ENCODE measurements around the gene SERPINA12. TPM values are rescaled to one million over a fixed set of nuclear protein-coding genes. Genes with fewer than 3 reads are reported as not detected.

Gene SERPINA12
- polyA plus RNA-seq, 1 donor = not detected

DNA sequence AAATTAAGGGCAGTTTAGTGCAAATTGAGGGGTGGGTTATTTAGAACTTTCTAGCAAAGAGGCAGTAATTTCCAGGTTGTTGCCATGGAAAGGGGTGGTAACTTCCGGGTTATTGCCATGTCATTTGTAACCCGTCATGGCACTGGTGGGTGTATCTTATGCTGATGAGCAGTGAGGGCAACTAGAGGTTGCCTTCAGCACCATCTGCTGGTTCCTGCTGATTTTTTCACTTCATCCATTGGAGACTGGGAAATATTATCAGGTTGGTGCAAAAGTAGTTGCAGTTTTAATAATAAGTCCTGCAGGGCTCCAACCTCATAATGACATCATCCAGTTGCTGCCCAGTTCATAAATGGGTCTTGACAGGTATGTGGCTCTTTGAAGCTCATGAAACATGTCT is 27.6 kb upstream of the SERPINA12 start:
- Histone ChIP-seq H3K27ac (ENCODE audit: low read length) (no peak overlapping the region), H3K4me1 (ENCODE audit: control insufficient read depth, insufficient read depth, low read length) (peaks cover 12% of the 10 kb centered on the region), H3K9me3 (ENCODE audit: control insufficient read depth, low read depth, low read length) (no peaks in the 10 kb centered on the region), H3K4me3 (ENCODE audit: low read length) (no peak overlapping the region), H3K27me3 (ENCODE audit: control insufficient read depth, insufficient read depth, low read length) (no peaks in the 10 kb centered on the region), H3K36me3 (ENCODE audit: control insufficient read depth, insufficient read depth, low read length) (no peaks in the 10 kb centered on the region)
- no peak for DNase-seq
- WGBS (ENCODE audit: insufficient coverage, low lambda C conversion rate) = no CpG with 5 or more reads among the region's 2 CpGs

- Histone ChIP-seq H3K9me3 (ENCODE audit: control insufficient read depth, low read depth, low read length) (no peaks in the 10 kb centered on the region), H3K36me3 (ENCODE audit: control insufficient read depth, insufficient read depth, low read length) (no peaks in the 10 kb centered on the region), H3K4me1 (ENCODE audit: control insufficient read depth, insufficient read depth, low read length) (peaks cover 5% of the 10 kb centered on the region), H3K27ac (ENCODE audit: low read length) (no peak overlapping the region), H3K27me3 (ENCODE audit: control insufficient read depth, insufficient read depth, low read length) (no peaks in the 10 kb centered on the region), H3K4me3 (ENCODE audit: low read length) (no peak overlapping the region)
- DNase-seq = no peak
- no CpG with 5 or more reads among the region's 3 CpGs for WGBS (ENCODE audit: insufficient coverage, low lambda C conversion rate)
Observed at GRCh38 chr14:94535506-94535905, 26.2 kb upstream of the SERPINA12 start.

GRCh38 chr14:94532447-94532846 is 23.2 kb upstream of the SERPINA12 start:
- Histone ChIP-seq H3K27ac (ENCODE audit: low read length) (no peak overlapping the region), H3K27me3 (ENCODE audit: control insufficient read depth, insufficient read depth, low read length) (no peaks in the 10 kb centered on the region), H3K4me3 (ENCODE audit: low read length) (no peak overlapping the region), H3K36me3 (ENCODE audit: control insufficient read depth, insufficient read depth, low read length) (no peaks in the 10 kb centered on the region), H3K4me1 (ENCODE audit: control insufficient read depth, insufficient read depth, low read length) (no peaks in the 10 kb centered on the region), H3K9me3 (ENCODE audit: control insufficient read depth, low read depth, low read length) (no peaks in the 10 kb centered on the region)
- no peak for DNase-seq
- 100% methylated on average over 1 of the region's 2 CpGs for WGBS (ENCODE audit: insufficient coverage, low lambda C conversion rate)

DNA sequence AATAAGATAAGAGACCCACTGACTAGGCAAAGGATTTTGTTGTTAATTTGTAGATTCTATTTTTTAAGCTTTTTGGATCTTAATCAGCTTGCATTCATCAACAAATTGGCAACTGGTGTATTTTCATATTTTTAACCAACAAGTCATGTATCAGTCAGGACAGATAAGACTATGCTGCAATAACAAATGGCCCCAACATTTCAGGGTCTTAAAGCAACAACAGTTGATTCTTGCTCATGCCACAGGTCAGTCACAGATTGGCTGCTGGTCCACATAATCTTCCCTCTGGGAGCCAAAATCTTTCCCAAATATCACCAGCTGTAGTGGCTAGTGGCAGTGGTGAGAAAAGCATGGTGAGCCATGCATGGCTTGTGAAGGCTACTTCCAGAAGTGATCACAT is 21.9 kb upstream of the SERPINA12 start:
- H3K27ac ChIP-seq (ENCODE audit: low read length) = no peak overlapping the region
- H3K9me3 ChIP-seq (ENCODE audit: control insufficient read depth, low read depth, low read length) = no peaks in the 10 kb centered on the region
- no peaks in the 10 kb centered on the region for H3K27me3 ChIP-seq (ENCODE audit: control insufficient read depth, insufficient read depth, low read length)
- no peaks in the 10 kb centered on the region for H3K36me3 ChIP-seq (ENCODE audit: control insufficient read depth, insufficient read depth, low read length)
- no peaks in the 10 kb centered on the region for H3K4me1 ChIP-seq (ENCODE audit: control insufficient read depth, insufficient read depth, low read length)
- H3K4me3 ChIP-seq (ENCODE audit: low read length) = no peak overlapping the region
- no peak for DNase-seq

GRCh38 chr14:94524093-94524492 is 14.8 kb upstream of the SERPINA12 start:
- no peak for DNase-seq
- peaks cover 7% of the 10 kb centered on the region for H3K9me3 ChIP-seq (ENCODE audit: control insufficient read depth, low read depth, low read length)
- H3K27me3 ChIP-seq (ENCODE audit: control insufficient read depth, insufficient read depth, low read length) = no peaks in the 10 kb centered on the region
- no peaks in the 10 kb centered on the region for H3K36me3 ChIP-seq (ENCODE audit: control insufficient read depth, insufficient read depth, low read length)
- WGBS (ENCODE audit: insufficient coverage, low lambda C conversion rate) = 80% methylated on average over 1 of the region's 3 CpGs
- no peak overlapping the region for H3K4me3 ChIP-seq (ENCODE audit: low read length)
- no peaks in the 10 kb centered on the region for H3K4me1 ChIP-seq (ENCODE audit: control insufficient read depth, insufficient read depth, low read length)
- no peak overlapping the region for H3K27ac ChIP-seq (ENCODE audit: low read length)

GRCh38 chr14:94523265-94523664 is 14.0 kb upstream of the SERPINA12 start:
- Histone ChIP-seq H3K27me3 (ENCODE audit: control insufficient read depth, insufficient read depth, low read length) (no peaks in the 10 kb centered on the region), H3K36me3 (ENCODE audit: control insufficient read depth, insufficient read depth, low read length) (no peaks in the 10 kb centered on the region), H3K4me1 (ENCODE audit: control insufficient read depth, insufficient read depth, low read length) (no peaks in the 10 kb centered on the region), H3K9me3 (ENCODE audit: control insufficient read depth, low read depth, low read length) (peaks cover 8% of the 10 kb centered on the region), H3K4me3 (ENCODE audit: low read length) (no peak overlapping the region), H3K27ac (ENCODE audit: low read length) (no peak overlapping the region)
- WGBS (ENCODE audit: insufficient coverage, low lambda C conversion rate) = no CpG with 5 or more reads among the region's 8 CpGs
- DNase-seq = no peak

DNA sequence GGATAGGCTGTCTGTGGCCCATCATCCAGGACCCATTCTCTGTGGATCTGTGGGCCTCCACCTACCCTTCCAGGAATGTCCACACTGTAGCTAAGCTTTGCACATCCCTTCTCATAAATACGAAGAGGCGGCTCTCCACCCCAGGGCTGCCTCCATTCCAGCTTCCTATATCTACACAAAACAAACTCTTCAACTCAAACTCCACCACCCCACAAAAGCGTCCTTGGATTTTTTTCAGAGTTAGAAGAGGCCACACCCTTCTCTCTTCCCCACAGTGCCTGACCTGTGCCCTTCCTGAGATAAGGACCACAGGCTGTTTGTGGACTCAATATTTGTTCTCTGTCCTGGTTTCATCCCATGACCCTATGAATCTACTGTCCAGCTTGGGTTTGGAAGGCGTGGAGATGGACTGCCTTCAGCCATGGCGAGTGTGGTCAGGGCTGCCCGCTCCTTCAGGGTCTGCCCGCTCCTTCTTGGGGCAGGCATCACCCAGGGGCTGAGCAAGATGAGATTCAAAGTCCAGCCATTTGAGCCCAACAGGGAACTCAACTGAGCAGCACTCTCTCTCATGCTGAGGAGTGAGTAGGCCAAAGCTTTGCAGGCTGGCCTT is 13.0 kb upstream of the SERPINA12 start:
- H3K4me1 ChIP-seq (ENCODE audit: control insufficient read depth, insufficient read depth, low read length) = no peaks in the 10 kb centered on the region
- H3K4me3 ChIP-seq (ENCODE audit: low read length) = no peak overlapping the region
- no peaks in the 10 kb centered on the region for H3K36me3 ChIP-seq (ENCODE audit: control insufficient read depth, insufficient read depth, low read length)
- DNase-seq = no peak
- H3K27me3 ChIP-seq (ENCODE audit: control insufficient read depth, insufficient read depth, low read length) = no peaks in the 10 kb centered on the region
- H3K9me3 ChIP-seq (ENCODE audit: control insufficient read depth, low read depth, low read length) = peaks cover 8% of the 10 kb centered on the region
- WGBS (ENCODE audit: insufficient coverage, low lambda C conversion rate) = no CpG with 5 or more reads among the region's 7 CpGs
- H3K27ac ChIP-seq (ENCODE audit: low read length) = no peak overlapping the region

- no peak for DNase-seq
- H3K4me3 ChIP-seq (ENCODE audit: low read length) = no peak overlapping the region
- peaks cover 8% of the 10 kb centered on the region for H3K9me3 ChIP-seq (ENCODE audit: control insufficient read depth, low read depth, low read length)
- no peaks in the 10 kb centered on the region for H3K4me1 ChIP-seq (ENCODE audit: control insufficient read depth, insufficient read depth, low read length)
- no peaks in the 10 kb centered on the region for H3K27me3 ChIP-seq (ENCODE audit: control insufficient read depth, insufficient read depth, low read length)
- WGBS (ENCODE audit: insufficient coverage, low lambda C conversion rate) = no CpG with 5 or more reads among the region's 5 CpGs
- no peak overlapping the region for H3K27ac ChIP-seq (ENCODE audit: low read length)
- no peaks in the 10 kb centered on the region for H3K36me3 ChIP-seq (ENCODE audit: control insufficient read depth, insufficient read depth, low read length)
Observed at GRCh38 chr14:94521375-94522114, 12.3 kb upstream of the SERPINA12 start.

- no peaks in the 10 kb centered on the region for H3K4me1 ChIP-seq (ENCODE audit: control insufficient read depth, insufficient read depth, low read length)
- no peak overlapping the region for H3K27ac ChIP-seq (ENCODE audit: low read length)
- no peaks in the 10 kb centered on the region for H3K36me3 ChIP-seq (ENCODE audit: control insufficient read depth, insufficient read depth, low read length)
- H3K4me3 ChIP-seq (ENCODE audit: low read length) = no peak overlapping the region
- no CpG with 5 or more reads among the region's 7 CpGs for whole genome bisulfite sequencing (ENCODE audit: insufficient coverage, low lambda C conversion rate)
- DNase-seq = no peak
- H3K9me3 ChIP-seq (ENCODE audit: control insufficient read depth, low read depth, low read length) = peaks cover 8% of the 10 kb centered on the region
- no peaks in the 10 kb centered on the region for H3K27me3 ChIP-seq (ENCODE audit: control insufficient read depth, insufficient read depth, low read length)
Observed at GRCh38 chr14:94517641-94518257, 8.5 kb upstream of the SERPINA12 start.

DNA sequence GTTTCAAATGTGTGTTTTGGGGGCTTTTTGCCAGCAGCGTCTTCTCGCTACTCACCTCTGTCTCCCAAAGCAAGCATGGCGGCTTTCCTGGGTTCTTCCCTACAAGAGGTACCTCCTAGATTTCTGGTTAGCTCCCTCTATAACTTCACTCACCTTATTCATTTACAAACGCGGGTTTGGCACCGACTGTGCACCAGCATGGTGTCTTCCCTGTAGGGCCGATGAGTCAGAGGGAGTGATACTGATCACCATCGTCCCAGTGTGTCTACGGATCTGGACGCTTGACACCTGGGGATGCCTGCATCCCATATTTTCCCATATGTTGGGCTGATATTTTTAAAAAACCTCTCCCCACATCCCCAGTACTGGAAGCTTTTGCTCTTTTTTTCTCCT is 8.0 kb upstream of the SERPINA12 start:
- WGBS (ENCODE audit: insufficient coverage, low lambda C conversion rate) = no CpG with 5 or more reads among the region's 10 CpGs
- Histone ChIP-seq H3K27me3 (ENCODE audit: control insufficient read depth, insufficient read depth, low read length) (no peaks in the 10 kb centered on the region), H3K36me3 (ENCODE audit: control insufficient read depth, insufficient read depth, low read length) (no peaks in the 10 kb centered on the region), H3K27ac (ENCODE audit: low read length) (no peak overlapping the region), H3K9me3 (ENCODE audit: control insufficient read depth, low read depth, low read length) (peaks cover 8% of the 10 kb centered on the region), H3K4me3 (ENCODE audit: low read length) (no peak overlapping the region), H3K4me1 (ENCODE audit: control insufficient read depth, insufficient read depth, low read length) (no peaks in the 10 kb centered on the region)
- no peak for DNase-seq

All from large intestine (tissue), 3 donors.